HL-60 (cell line): ENCODE measurements around the gene SLC37A3.

Experiments used
- GABPA ChIP-seq: IDR thresholded peaks from 2 replicates; pipeline ENCODE4 v1.6.1; 2012; ENCODE audit warnings: low read depth
- POLR2AphosphoS5 ChIP-seq: IDR thresholded peaks from 2 replicates; pipeline ENCODE4 v1.6.1; 2012; ENCODE audit warnings: low read depth
- SPI1 ChIP-seq: IDR thresholded peaks from 2 replicates; pipeline ENCODE4 v1.6.1; 2012; ENCODE audit warnings: low read depth, mild to moderate bottlenecking, borderline replicate concordance
- TF ChIP-seq, protein P1 (sequence below): IDR thresholded peaks from one replicate; pipeline ENCODE4 v1.5.1; 2011; ENCODE audit warnings: low read length, control low read depth, inconsistent platforms; ENCODE audit not compliant: insufficient read depth
- TF ChIP-seq, protein P2 (sequence below): IDR thresholded peaks from 2 replicates; pipeline ENCODE4 v1.6.1; 2012; ENCODE audit warnings: low read depth; ENCODE audit not compliant: insufficient replicate concordance

DNA sequence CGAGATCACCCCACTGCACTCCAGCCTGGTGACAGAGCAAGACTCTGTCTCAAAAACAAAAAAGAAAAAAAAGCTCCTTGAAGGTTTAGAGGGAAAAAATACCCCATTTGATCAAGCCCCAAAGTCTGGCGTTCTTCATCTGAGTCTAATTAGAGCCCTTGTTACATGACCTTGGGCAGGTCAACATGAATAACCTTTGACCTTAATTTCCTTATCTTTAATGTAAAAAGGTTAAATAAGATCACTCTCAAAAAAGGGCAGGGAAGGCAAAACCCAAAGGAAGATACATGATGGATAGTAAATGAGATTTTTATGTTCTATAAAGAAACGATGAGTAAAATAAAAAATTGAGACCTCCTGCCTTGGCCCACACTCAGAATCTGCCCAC is 40.3 kb downstream of the SLC37A3 start:
- TF ChIP-seq SPI1 (no peak), POLR2AphosphoS5 (no peak), GABPA (no peak)
- TF ChIP-seq, protein P1, sequence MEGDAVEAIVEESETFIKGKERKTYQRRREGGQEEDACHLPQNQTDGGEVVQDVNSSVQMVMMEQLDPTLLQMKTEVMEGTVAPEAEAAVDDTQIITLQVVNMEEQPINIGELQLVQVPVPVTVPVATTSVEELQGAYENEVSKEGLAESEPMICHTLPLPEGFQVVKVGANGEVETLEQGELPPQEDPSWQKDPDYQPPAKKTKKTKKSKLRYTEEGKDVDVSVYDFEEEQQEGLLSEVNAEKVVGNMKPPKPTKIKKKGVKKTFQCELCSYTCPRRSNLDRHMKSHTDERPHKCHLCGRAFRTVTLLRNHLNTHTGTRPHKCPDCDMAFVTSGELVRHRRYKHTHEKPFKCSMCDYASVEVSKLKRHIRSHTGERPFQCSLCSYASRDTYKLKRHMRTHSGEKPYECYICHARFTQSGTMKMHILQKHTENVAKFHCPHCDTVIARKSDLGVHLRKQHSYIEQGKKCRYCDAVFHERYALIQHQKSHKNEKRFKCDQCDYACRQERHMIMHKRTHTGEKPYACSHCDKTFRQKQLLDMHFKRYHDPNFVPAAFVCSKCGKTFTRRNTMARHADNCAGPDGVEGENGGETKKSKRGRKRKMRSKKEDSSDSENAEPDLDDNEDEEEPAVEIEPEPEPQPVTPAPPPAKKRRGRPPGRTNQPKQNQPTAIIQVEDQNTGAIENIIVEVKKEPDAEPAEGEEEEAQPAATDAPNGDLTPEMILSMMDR = no peak
- TF ChIP-seq, protein P2, sequence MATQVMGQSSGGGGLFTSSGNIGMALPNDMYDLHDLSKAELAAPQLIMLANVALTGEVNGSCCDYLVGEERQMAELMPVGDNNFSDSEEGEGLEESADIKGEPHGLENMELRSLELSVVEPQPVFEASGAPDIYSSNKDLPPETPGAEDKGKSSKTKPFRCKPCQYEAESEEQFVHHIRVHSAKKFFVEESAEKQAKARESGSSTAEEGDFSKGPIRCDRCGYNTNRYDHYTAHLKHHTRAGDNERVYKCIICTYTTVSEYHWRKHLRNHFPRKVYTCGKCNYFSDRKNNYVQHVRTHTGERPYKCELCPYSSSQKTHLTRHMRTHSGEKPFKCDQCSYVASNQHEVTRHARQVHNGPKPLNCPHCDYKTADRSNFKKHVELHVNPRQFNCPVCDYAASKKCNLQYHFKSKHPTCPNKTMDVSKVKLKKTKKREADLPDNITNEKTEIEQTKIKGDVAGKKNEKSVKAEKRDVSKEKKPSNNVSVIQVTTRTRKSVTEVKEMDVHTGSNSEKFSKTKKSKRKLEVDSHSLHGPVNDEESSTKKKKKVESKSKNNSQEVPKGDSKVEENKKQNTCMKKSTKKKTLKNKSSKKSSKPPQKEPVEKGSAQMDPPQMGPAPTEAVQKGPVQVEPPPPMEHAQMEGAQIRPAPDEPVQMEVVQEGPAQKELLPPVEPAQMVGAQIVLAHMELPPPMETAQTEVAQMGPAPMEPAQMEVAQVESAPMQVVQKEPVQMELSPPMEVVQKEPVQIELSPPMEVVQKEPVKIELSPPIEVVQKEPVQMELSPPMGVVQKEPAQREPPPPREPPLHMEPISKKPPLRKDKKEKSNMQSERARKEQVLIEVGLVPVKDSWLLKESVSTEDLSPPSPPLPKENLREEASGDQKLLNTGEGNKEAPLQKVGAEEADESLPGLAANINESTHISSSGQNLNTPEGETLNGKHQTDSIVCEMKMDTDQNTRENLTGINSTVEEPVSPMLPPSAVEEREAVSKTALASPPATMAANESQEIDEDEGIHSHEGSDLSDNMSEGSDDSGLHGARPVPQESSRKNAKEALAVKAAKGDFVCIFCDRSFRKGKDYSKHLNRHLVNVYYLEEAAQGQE = no peak
